Transverse colon (tissue), 4 donors: ENCODE measurements around the gene GNAL.

Experiments
- CTCF ChIP-seq, 5 experiments: fragments of 200-600 bp in 3 of 5; fragments of 450-650 bp in 2 of 5; sonication (generic) in 3 of 5; IDR thresholded peaks; 1 replicate in 2 of 5; 2 replicates in 3 of 5; pipeline ENCODE4 v1.5.1; 2016 to 2017; ENCODE audit warnings: antibody characterized with exemption in 5 of 5, inconsistent platforms in 3 of 5, mild to moderate bottlenecking in 2 of 5, moderate library complexity in 1 of 5
- EP300 ChIP-seq: sonication (generic); formaldehyde crosslinking; IDR thresholded peaks from one replicate; pipeline ENCODE4 v1.6.1; 2017; ENCODE audit warnings: antibody characterized with exemption, low read depth
- POLR2A ChIP-seq: fragments of 450-650 bp; IDR thresholded peaks from one replicate; pipeline ENCODE4 v1.6.1; 2016; ENCODE audit warnings: antibody characterized with exemption, mild to moderate bottlenecking, moderate library complexity
- POLR2AphosphoS5 ChIP-seq, 3 donors: sonication (generic); formaldehyde crosslinking; IDR thresholded peaks; one replicate each; pipeline ENCODE4 v1.6.1; 2016; ENCODE audit warnings: antibody characterized with exemption in 3 of 3

GRCh38 chr18:11695736-11696135, 6.7 kb downstream of the GNAL start:
- TF ChIP-seq CTCF (IDR thresholded peaks at IDR 0.05) (no peak), EP300 (no peak), POLR2A (no peak), POLR2AphosphoS5 (IDR thresholded peaks at IDR 0.05) (no peak)
